GM21390 (cell line): ENCODE measurements around the gene CES4A.
"Not testable (repeated sequence)": the region's sequence is repeated elsewhere in the genome, so short reads cannot be mapped to it uniquely, and the experiment has no call there.

ENCODE experiments used
- ATAC-seq: cut with Tn5 transposase; IDR thresholded peaks from one replicate; pipeline ENCODE4 v1.9.1; 2021; ENCODE audit not compliant: unreplicated experiment

CES4A gene

GRCh38 chr16:66983033-66983432 lies 5.4 kb upstream of the CES4A start:
- no peak for ATAC-seq

- no peak for ATAC-seq
These were observed 3.5 kb upstream of the CES4A start for GRCh38 chr16:66984892-66985311.

GRCh38 chr16:66986559-66986958 lies 1.8 kb upstream of the CES4A start:
- no peak for ATAC-seq

GRCh38 chr16:66991545-66992077 lies 3.2 kb downstream of the CES4A start:
- ATAC-seq, result no peak

GRCh38 chr16:66993558-66993957 lies 5.2 kb downstream of the CES4A start:
- not testable (repeated sequence) for ATAC-seq

GRCh38 chr16:66996324-66996982 lies 8.1 kb downstream of the CES4A start:
- no peak for ATAC-seq

GRCh38 chr16:66996983-66997358 lies 8.6 kb downstream of the CES4A start:
- no peak for ATAC-seq

GRCh38 chr16:67000384-67001351 lies 12.3 kb downstream of the CES4A start:
- ATAC-seq, result no peak

- no peak for ATAC-seq
These were observed 13.3 kb downstream of the CES4A start for GRCh38 chr16:67001726-67002125.

GRCh38 chr16:67006930-67007658 lies 18.7 kb downstream of the CES4A start:
- ATAC-seq, result no peak

- ATAC-seq, result no peak
These were observed 20.8 kb downstream of the CES4A start for GRCh38 chr16:67009158-67009557.

GRCh38 chr16:67011274-67011673 lies 22.9 kb downstream of the CES4A start:
- no peak for ATAC-seq

- no peak for ATAC-seq
These were observed 24.9 kb downstream of the CES4A start for GRCh38 chr16:67013233-67013822.

GRCh38 chr16:67013823-67014633 lies 25.6 kb downstream of the CES4A start:
- ATAC-seq, result peak; percentile 55

GRCh38 chr16:67014634-67015312 lies 26.4 kb downstream of the CES4A start:
- ATAC-seq, result no peak

- ATAC-seq, result no peak
These were observed 26.9 kb downstream of the CES4A start for GRCh38 chr16:67015313-67015731.

GRCh38 chr16:67016143-67016542 lies 27.8 kb downstream of the CES4A start:
- ATAC-seq, result no peak

- ATAC-seq, result no peak
These were observed 28.5 kb downstream of the CES4A start for GRCh38 chr16:67016681-67017420.

- no peak for ATAC-seq
These were observed 29.0 kb downstream of the CES4A start for GRCh38 chr16:67017421-67017750.
